HEK293T (cell line): ENCODE data around the gene SLC9A2.

Source experiments
- BHLHE40 ChIP-seq: fragments of 450-650 bp; IDR thresholded peaks from 2 replicates; pipeline ENCODE4 v1.6.1; 2016; ENCODE audit warnings: mild to moderate bottlenecking, moderate library complexity, borderline replicate concordance
- ELF4 ChIP-seq: fragments of 450-650 bp; IDR thresholded peaks from 2 replicates; pipeline ENCODE4 v1.6.1; 2017; ENCODE audit warnings: antibody characterized with exemption
- FOXM1 ChIP-seq: fragments of 450-650 bp; IDR thresholded peaks from 2 replicates; pipeline ENCODE4 v1.6.1; 2017; ENCODE audit warnings: mild to moderate bottlenecking, borderline replicate concordance
- HDGF ChIP-seq: fragments of 450-650 bp; IDR thresholded peaks from 2 replicates; pipeline ENCODE4 v1.6.1; 2017; ENCODE audit warnings: antibody characterized with exemption, borderline replicate concordance
- L3MBTL2 ChIP-seq: fragments of 450-650 bp; conservative IDR thresholded peaks from 2 replicates; pipeline ENCODE4 v1.6.1; 2016; ENCODE audit warnings: mild to moderate bottlenecking
- SP1 ChIP-seq: fragments of 450-650 bp; IDR thresholded peaks from 2 replicates; pipeline ENCODE4 v1.6.1; 2017
- SUZ12 ChIP-seq: fragments of 450-650 bp; IDR thresholded peaks from 2 replicates; pipeline ENCODE4 v1.6.1; 2016; ENCODE audit warnings: mild to moderate bottlenecking
- TARDBP ChIP-seq: fragments of 450-650 bp; IDR thresholded peaks from 2 replicates; pipeline ENCODE4 v1.6.1; 2016
- ZNF384 ChIP-seq: fragments of 450-650 bp; IDR thresholded peaks from 2 replicates; pipeline ENCODE4 v1.6.1; 2016

GRCh38 chr2:102660070-102660469 lies 40.7 kb downstream of the SLC9A2 start:
- TF ChIP-seq BHLHE40 (no peak), SP1 (no peak), SUZ12 (no peak), ZNF384 (no peak), FOXM1 (no peak), L3MBTL2 (no peak), HDGF (no peak), ELF4 (no peak), TARDBP (no peak)
